Parathyroid adenoma (tissue), 2 donors: Measurements from ENCODE around the gene OVOL3.

Source experiments
- H2AFZ ChIP-seq: fragments of 300-600 bp; sonication (generic); one replicate; pipeline ENCODE4 v1.7.0; 2017; ENCODE audit warnings: antibody characterized with exemption, mild to moderate bottlenecking
- H3K27ac ChIP-seq: fragments of 300-600 bp; sonication (generic); one replicate; pipeline ENCODE4 v1.7.0; 2017
- H3K27me3 ChIP-seq: fragments of 300-600 bp; sonication (generic); one replicate; pipeline ENCODE4 v1.7.0; 2017; ENCODE audit warnings: low read length; ENCODE audit not compliant: control insufficient read depth, insufficient read depth
- H3K36me3 ChIP-seq: fragments of 300-600 bp; sonication (generic); one replicate; pipeline ENCODE4 v1.7.0; 2017; ENCODE audit warnings: low read length; ENCODE audit not compliant: control insufficient read depth, insufficient read depth
- H3K4me1 ChIP-seq: fragments of 300-600 bp; sonication (generic); one replicate; pipeline ENCODE4 v1.7.0; 2017; ENCODE audit warnings: control low read depth
- H3K4me2 ChIP-seq: fragments of 300-600 bp; sonication (generic); one replicate; pipeline ENCODE4 v1.7.0; 2017; ENCODE audit warnings: low read length
- H3K4me3 ChIP-seq: fragments of 300-600 bp; sonication (generic); one replicate; pipeline ENCODE4 v1.7.0; 2017; ENCODE audit warnings: low read depth, low read length
- H3K79me2 ChIP-seq: fragments of 300-600 bp; sonication (generic); one replicate; pipeline ENCODE4 v1.7.0; 2017; ENCODE audit warnings: control low read depth
- H3K9ac ChIP-seq: fragments of 300-600 bp; sonication (generic); one replicate; pipeline ENCODE4 v1.7.0; 2017; ENCODE audit warnings: mild to moderate bottlenecking
- H3K9me3 ChIP-seq: fragments of 300-600 bp; sonication (generic); one replicate; pipeline ENCODE4 v1.7.0; 2017; ENCODE audit warnings: low read length; ENCODE audit not compliant: control insufficient read depth
- CTCF ChIP-seq: fragments of 300-600 bp; sonication (generic); IDR thresholded peaks from one replicate; pipeline ENCODE4 v1.7.0; 2017; ENCODE audit warnings: antibody characterized with exemption, mild to moderate bottlenecking
- donor health status: primary hyperparathyroidism.

Gene OVOL3

GRCh38 chr19:36103040-36103626 is 7.8 kb upstream of the OVOL3 start:
- no peak overlapping the region for H3K27ac ChIP-seq
- no peaks in the 10 kb centered on the region for H3K36me3 ChIP-seq
- no peaks in the 10 kb centered on the region for H3K4me1 ChIP-seq
- no peaks in the 10 kb centered on the region for H3K79me2 ChIP-seq
- no peak for TF ChIP-seq CTCF
- H3K27me3 ChIP-seq, result no peaks in the 10 kb centered on the region
- no peak overlapping the region for H3K4me2 ChIP-seq
- H3K9ac ChIP-seq, result no peak overlapping the region
- no peaks in the 10 kb centered on the region for H3K9me3 ChIP-seq
- H3K4me3 ChIP-seq, result no peak overlapping the region
- no peak overlapping the region for H2AFZ ChIP-seq

DNA sequence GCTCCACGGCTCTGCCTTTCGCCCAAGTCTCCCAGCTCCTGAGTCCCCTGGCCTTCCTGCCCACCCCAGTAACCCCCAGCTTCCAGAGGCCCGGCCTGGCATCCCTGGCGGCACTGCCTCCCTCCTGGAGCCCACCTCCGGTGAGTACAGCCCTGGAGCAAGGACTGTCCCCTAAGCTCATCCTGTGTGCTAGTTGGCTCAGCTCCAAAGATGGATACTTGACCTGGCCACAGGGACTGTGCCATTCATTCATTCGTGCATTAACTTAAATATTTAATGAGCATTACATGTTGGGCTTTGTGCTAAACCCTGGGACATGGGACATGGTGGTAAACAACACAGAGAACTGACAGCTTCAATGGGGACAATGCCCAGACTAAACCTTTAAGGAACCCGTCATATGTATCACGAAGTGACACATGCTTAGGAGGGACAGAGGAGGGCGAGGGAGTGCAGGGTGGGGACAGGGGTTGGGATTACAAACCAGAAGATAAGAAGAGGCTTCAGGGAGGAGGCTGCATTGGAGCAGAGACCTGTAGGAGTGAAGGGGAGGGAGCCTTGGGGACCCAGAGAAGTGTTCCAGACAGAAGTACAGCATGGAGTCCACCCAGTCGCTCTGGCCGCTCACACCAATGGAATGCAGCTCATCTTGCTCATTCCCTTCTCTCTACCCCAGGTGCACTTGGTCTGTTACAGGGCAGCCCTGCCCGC is 6.9 kb upstream of the OVOL3 start:
- Histone ChIP-seq H3K27me3 (no peaks in the 10 kb centered on the region), H3K4me3 (no peak overlapping the region), H3K79me2 (no peaks in the 10 kb centered on the region), H3K36me3 (no peaks in the 10 kb centered on the region), H3K9me3 (no peaks in the 10 kb centered on the region), H3K27ac (no peak overlapping the region), H2AFZ (no peak overlapping the region), H3K4me1 (no peaks in the 10 kb centered on the region), H3K9ac (no peak overlapping the region), H3K4me2 (no peak overlapping the region)
- no peak for TF ChIP-seq CTCF

DNA sequence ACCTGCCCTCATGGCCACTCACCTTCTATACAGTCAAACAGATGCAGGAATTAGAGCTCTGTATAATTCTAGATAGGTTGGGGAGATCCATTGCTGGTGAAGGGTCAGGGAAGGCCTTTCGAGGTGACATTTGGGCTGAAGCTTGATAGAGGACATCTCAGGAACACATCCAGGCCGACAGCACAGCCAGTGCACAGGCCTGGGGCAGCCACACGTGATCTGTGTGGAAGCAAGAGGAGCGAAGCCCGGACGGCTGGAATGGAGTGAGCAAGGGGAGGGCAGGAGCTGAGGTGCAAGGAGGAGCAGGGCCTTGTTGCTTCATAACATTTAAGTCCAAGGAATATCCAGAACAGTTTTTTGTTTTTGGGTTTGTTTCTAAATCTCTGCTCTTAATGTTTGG is 4.5 kb upstream of the OVOL3 start:
- no peak overlapping the region for H3K9ac ChIP-seq
- no peaks in the 10 kb centered on the region for H3K79me2 ChIP-seq
- H3K27ac ChIP-seq, result no peak overlapping the region

GRCh38 chr19:36106991-36107390 is 4.0 kb upstream of the OVOL3 start:
- Histone ChIP-seq H3K4me1 (no peaks in the 10 kb centered on the region), H3K4me3 (no peak overlapping the region), H3K79me2 (no peaks in the 10 kb centered on the region), H3K9ac (no peak overlapping the region), H3K36me3 (no peaks in the 10 kb centered on the region), H2AFZ (no peak overlapping the region), H3K9me3 (no peaks in the 10 kb centered on the region), H3K27me3 (no peaks in the 10 kb centered on the region), H3K27ac (no peak overlapping the region), H3K4me2 (no peak overlapping the region)
- TF ChIP-seq CTCF, result no peak

More for the DNA sequence above, 4.5 kb upstream of the OVOL3 start:
- no peaks in the 10 kb centered on the region for H3K27me3 ChIP-seq
- no peaks in the 10 kb centered on the region for H3K4me1 ChIP-seq
- TF ChIP-seq CTCF, result no peak
- H3K4me2 ChIP-seq, result no peak overlapping the region
- H3K36me3 ChIP-seq, result no peaks in the 10 kb centered on the region
- no peak overlapping the region for H2AFZ ChIP-seq
- no peak overlapping the region for H3K4me3 ChIP-seq
- H3K9me3 ChIP-seq, result no peaks in the 10 kb centered on the region

GRCh38 chr19:36108684-36109083 is 2.3 kb upstream of the OVOL3 start:
- H3K4me3 ChIP-seq, result no peak overlapping the region
- no peak overlapping the region for H3K9ac ChIP-seq
- H2AFZ ChIP-seq, result no peak overlapping the region
- no peak for TF ChIP-seq CTCF
- H3K36me3 ChIP-seq, result no peaks in the 10 kb centered on the region
- no peaks in the 10 kb centered on the region for H3K79me2 ChIP-seq
- H3K9me3 ChIP-seq, result no peaks in the 10 kb centered on the region
- H3K27ac ChIP-seq, result no peak overlapping the region
- no peak overlapping the region for H3K4me2 ChIP-seq
- peaks cover 2% of the 10 kb centered on the region for H3K4me1 ChIP-seq
- no peaks in the 10 kb centered on the region for H3K27me3 ChIP-seq
